ENCODE measurements around the gene PSD4.

The PSD4 gene

GRCh38 chr2:113162869-113163268 lies 10.9 kb upstream of the PSD4 start:
- in situ Hi-C loops (cut with MboI; ENCODE audit: low pct_unique_long_range_greater_than_20kb, low sequenced_read_pairs, unreplicated experiment) = no loop called here
- no peak for TF ChIP-seq CTCF (IDR thresholded peaks at IDR 0.05; ENCODE audit: extremely low read depth, insufficient read depth, missing control alignments)
- DNase-seq (ENCODE audit: low spot score) = no peak

DNA sequence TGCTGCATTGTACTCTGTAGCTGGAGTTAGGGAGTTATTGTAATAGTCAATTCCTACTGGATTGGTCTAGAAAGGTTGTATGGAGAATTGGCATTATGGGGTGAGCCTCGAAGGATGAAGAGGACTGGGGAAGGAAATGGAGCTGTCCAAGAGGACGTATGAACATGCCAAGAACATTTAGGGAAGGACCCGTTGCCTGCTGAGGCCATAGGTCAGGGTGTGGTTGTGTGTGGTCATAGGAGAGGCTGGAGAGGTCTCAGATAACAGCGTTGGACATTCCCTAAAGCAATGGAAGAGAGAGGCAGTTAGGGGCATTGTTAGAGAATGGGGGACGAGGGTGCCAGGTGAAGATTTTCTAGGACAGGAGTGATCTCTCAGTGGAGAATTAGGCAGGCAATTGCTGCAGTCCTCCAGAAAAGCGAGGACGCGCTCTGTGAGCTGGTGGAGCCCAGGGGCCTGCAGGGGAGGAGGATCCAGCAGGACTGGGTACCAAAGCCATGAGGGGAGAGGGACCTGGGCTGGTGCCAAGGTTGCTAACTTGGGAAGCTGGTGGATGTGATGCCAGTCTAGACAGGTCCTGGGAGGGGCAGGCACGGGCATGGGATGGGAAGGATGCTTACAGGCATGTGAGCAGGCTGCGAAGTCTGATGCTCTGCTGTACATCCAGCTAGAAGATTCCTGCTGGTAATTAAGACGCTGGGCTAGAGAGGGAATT lies 9.4 kb upstream of the PSD4 start:
- no peak for DNase-seq (ENCODE audit: low spot score)
- in situ Hi-C loops (cut with MboI; ENCODE audit: low pct_unique_long_range_greater_than_20kb, low sequenced_read_pairs, unreplicated experiment) = no loop called here
- no peak for TF ChIP-seq CTCF (IDR thresholded peaks at IDR 0.05; ENCODE audit: extremely low read depth, insufficient read depth, missing control alignments)

GRCh38 chr2:113164930-113165585 lies 8.7 kb upstream of the PSD4 start:
- DNase-seq (ENCODE audit: low spot score) = no peak
- in situ Hi-C loops (cut with MboI; ENCODE audit: low pct_unique_long_range_greater_than_20kb, low sequenced_read_pairs, unreplicated experiment) = no loop called here
- TF ChIP-seq CTCF (IDR thresholded peaks at IDR 0.05; ENCODE audit: extremely low read depth, insufficient read depth, missing control alignments) = no peak

DNA sequence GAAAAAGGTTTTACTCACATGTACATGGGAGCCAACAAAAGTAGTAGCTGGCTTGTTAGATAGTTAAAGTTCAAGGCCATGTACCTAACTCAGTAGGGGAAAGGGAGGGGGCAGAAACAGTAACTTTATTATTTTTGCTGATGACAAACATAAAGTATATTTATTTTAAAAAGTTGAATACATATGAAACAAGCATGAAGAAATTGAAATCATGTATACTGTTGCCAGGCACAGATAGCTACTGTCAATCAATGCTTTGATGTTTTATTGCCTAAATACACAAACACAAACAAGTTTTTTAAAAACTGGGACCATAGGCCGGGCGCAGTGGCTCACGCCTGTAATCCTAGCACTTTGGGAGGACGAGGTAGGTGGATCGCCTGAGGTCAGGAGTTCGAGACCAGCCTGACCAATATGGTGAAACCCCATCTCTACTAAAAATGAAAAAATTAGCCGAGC lies 7.6 kb upstream of the PSD4 start:
- no peak for TF ChIP-seq CTCF (IDR thresholded peaks at IDR 0.05; ENCODE audit: extremely low read depth, insufficient read depth, missing control alignments)
- no peak for DNase-seq (ENCODE audit: low spot score)
- in situ Hi-C loops (cut with MboI; ENCODE audit: low pct_unique_long_range_greater_than_20kb, low sequenced_read_pairs, unreplicated experiment) = no loop called here

GRCh38 chr2:113167115-113167932 lies 6.4 kb upstream of the PSD4 start:
- no peak for DNase-seq (ENCODE audit: low spot score)
- TF ChIP-seq CTCF (IDR thresholded peaks at IDR 0.05; ENCODE audit: extremely low read depth, insufficient read depth, missing control alignments) = no peak
- in situ Hi-C loops (cut with MboI; ENCODE audit: low pct_unique_long_range_greater_than_20kb, low sequenced_read_pairs, unreplicated experiment) = no loop called here

DNA sequence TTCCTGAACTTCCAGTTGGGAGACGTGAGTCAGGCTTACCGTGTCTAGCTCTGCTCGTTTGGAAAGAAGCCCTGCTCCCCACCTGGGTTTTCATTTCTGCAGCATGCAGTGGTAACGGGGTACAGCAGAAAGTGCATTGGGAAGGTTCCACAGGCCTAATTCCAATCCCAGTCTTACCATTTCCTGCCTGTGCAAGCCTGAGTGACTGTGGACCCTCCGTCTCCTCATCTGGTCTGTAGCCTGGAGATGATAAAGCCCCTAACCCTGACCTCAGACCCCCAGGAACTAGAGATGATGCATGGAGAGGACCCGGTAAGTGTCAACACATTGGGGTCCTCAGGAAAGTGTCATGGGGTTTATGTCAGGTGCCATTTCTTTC lies 5.8 kb upstream of the PSD4 start:
- TF ChIP-seq CTCF (IDR thresholded peaks at IDR 0.05; ENCODE audit: extremely low read depth, insufficient read depth, missing control alignments) = no peak
- DNase-seq (ENCODE audit: low spot score) = no peak
- in situ Hi-C loops (cut with MboI; ENCODE audit: low pct_unique_long_range_greater_than_20kb, low sequenced_read_pairs, unreplicated experiment) = no loop called here
